Measurements from ENCODE around the gene FLT1.

Gene FLT1

DNA sequence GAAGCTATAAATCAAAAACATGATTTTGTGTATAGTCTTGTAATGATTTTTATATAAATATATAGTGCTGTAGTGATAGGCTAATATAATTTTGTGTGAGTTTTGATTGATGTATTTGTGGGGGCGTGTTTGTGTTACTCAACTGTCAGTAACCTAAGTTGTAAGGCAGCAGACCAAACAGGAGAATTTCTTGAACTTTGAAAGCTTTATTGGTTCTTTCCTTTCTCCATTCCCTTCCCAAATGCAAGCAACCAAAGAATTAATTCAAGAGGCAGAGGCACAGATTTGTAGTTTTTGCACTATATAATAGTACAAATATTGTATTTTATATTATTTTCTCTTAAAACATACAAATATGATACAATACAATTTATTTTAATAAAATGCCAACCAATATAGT lies 109.6 kb downstream of the FLT1 start:
- Mint-ChIP-seq H3K4me3 (no peak overlapping the region), H3K4me1 (no peaks in the 10 kb centered on the region), H3K36me3 (peaks cover 10% of the 10 kb centered on the region), H3K27ac (no peak overlapping the region), H3K9me3 (no peaks in the 10 kb centered on the region)
- DNase-seq (ENCODE audit: low spot score in 2 of 2), result no peak
- ATAC-seq, result no peak

DNA sequence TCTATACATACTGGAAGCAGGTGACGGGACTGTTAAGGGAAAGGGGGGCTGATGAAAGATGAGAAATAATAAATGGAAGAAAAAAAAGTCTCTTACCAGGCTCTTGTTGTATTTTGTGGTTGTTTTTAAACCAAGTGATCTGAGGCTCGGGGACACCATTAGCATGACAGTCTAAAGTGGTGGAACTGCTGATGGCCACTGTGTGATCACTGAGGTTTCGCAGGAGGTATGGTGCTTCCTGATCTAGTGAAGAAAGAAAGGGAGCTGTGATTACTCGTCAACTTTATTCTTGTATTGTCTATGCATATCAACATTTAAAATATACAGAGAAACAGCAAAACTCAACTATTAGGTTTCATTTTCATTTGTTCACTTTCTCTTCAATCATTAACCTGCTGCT lies 110.1 kb downstream of the FLT1 start:
- no peak overlapping the region for H3K27ac Mint-ChIP-seq
- no peaks in the 10 kb centered on the region for H3K4me1 Mint-ChIP-seq
- H3K36me3 Mint-ChIP-seq, result peaks cover 5% of the 10 kb centered on the region
- no peak overlapping the region for H3K4me3 Mint-ChIP-seq
- DNase-seq (ENCODE audit: low spot score in 2 of 2) (no peak), ATAC-seq (no peak)
- no peaks in the 10 kb centered on the region for H3K9me3 Mint-ChIP-seq

DNA sequence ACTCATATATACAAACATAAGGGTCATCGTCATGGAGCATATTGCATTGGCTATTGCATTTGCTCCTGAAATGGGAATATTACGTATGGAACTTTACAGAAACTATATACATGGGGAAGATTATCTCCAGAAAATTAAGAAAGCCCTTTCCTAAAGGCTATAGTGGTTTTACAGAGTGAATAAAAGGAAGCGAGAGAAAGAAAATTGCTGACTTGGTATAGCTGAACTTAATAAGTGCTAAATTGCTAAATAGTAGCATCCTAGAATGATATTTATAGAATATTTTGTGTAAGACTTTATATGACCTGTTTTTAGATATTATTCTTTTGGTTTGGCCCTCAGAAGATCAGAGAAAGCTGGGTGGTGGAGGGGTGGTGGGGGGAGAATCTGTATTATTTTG lies 114.6 kb downstream of the FLT1 start:
- Mint-ChIP-seq H3K27ac (no peak overlapping the region), H3K36me3 (no peaks in the 10 kb centered on the region), H3K9me3 (no peaks in the 10 kb centered on the region), H3K4me3 (no peak overlapping the region), H3K4me1 (no peaks in the 10 kb centered on the region)
- DNase-seq (ENCODE audit: low spot score in 2 of 2) (no peak), ATAC-seq (no peak)

DNA sequence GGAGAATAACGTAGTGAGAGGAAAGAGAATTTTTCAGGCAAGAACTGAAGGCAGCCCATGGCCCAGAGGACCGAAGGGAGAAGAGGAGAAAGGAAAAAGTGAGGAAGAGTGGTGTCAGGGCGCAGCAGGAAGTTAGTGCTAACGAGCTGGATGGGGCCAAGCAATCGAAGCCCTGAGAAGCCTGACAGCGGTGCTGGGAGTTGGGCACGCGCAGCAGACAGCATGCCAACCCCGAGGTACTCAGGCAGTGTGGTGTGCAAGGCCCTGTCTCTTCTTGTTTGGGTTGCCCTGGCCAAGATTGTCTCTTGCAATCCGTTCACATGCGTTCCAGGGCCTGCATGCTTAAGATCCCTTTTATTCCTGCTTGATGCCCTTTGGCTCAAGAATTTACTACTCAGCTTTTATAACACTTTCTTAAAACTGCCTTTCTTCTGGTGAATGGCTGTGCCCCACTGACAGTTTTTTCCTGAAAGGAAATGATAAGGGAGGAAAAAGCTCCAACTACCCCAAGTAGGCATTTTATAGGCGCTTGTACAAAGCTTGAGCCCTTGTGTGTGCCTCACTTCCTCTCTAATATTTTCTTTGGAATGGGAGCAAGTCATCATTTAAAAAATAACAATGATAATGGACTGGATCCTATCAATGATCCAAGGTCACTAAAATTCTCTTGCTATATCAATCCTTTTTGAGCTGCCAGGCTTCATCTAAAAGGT lies 115.4 kb downstream of the FLT1 start:
- DNase-seq (ENCODE audit: low spot score in 2 of 2) (no peak), ATAC-seq (no peak)
- H3K27ac Mint-ChIP-seq, result no peak overlapping the region
- H3K4me3 Mint-ChIP-seq, result no peak overlapping the region
- H3K36me3 Mint-ChIP-seq, result no peaks in the 10 kb centered on the region
- H3K4me1 Mint-ChIP-seq, result no peaks in the 10 kb centered on the region
- H3K9me3 Mint-ChIP-seq, result no peaks in the 10 kb centered on the region

DNA sequence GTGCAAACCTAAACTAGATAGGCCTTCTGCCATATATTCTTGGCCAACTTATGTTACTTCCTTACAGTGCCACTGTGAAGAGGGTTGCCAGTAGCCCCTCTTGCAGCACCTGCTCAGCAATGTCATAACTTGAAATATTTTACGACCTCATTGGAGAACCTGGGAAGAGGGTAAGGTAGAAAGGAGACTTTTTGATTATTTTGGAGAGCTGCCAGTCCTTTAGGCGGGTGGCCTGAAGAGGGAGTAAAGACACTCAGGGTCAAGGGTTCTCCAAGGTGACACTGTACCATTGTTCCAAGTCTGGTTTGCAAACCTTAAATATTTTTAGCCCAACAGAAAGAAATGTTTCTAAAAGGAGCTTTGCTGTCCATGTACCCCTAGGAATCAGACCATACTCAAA lies 118.3 kb downstream of the FLT1 start:
- Mint-ChIP-seq H3K9me3 (no peaks in the 10 kb centered on the region), H3K27ac (no peak overlapping the region), H3K36me3 (no peaks in the 10 kb centered on the region), H3K4me1 (no peaks in the 10 kb centered on the region), H3K4me3 (no peak overlapping the region)
- DNase-seq (ENCODE audit: low spot score in 2 of 2), result no peak
- ATAC-seq, result no peak

DNA sequence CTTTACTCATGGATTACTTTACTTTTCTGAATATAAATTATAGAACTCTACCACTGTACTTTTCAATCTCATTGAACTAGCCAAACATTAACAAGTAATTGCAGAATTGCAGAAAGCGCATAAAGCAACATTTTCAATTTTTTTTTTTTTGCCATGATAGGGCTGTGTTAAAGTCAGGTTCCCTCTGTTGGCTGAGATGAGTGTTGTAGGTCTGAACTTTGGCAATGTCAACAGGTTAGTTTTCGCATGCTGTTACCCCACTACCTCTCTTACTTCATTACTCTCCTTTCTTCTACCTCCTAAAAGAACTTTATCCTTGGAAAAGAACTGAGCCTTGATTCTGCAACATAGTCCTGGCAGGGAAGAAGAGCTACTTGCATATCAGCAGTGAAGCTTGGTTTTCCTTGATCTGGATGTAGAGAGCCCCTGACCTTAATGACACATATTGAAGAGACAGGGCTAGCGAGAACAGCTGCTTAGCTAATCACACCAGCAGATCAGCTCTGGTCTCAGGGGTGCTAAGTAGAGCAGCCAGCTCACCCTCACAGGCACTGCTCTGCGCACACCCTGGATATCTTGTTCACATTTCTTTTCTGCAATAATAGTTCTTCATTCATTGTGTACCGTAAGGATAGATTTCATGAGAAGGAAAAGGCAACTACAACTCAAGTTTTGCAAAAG lies 119.5 kb downstream of the FLT1 start:
- H3K27ac Mint-ChIP-seq, result no peak overlapping the region
- H3K36me3 Mint-ChIP-seq, result no peaks in the 10 kb centered on the region
- ATAC-seq, result no peak
- DNase-seq (ENCODE audit: low spot score in 2 of 2), result no peak
- H3K9me3 Mint-ChIP-seq, result no peaks in the 10 kb centered on the region
- no peaks in the 10 kb centered on the region for H3K4me1 Mint-ChIP-seq
- H3K4me3 Mint-ChIP-seq, result no peak overlapping the region

DNA sequence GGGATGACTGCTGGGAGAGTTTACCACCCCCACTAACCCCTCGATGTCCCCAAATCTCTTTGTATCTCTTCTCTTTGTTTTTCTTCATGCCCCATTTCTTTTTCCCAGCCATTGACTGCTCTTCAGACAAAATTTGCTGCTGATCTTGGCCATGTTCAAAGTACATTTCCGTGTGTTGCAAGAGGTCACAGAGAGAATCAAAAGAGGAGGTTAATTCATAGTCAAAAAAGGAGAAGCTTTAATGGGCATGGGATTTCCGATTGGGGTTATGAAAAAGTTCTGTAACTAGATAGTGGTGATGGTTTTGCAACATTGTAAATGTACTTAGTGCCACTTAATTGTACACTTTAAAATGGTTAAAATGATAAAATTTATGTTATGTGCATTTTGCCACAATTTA lies 121.1 kb downstream of the FLT1 start:
- Mint-ChIP-seq H3K27ac (no peak overlapping the region), H3K4me3 (no peak overlapping the region), H3K4me1 (no peaks in the 10 kb centered on the region), H3K36me3 (no peaks in the 10 kb centered on the region), H3K9me3 (no peaks in the 10 kb centered on the region)
- no peak for DNase-seq (ENCODE audit: low spot score in 2 of 2)
- ATAC-seq, result no peak

DNA sequence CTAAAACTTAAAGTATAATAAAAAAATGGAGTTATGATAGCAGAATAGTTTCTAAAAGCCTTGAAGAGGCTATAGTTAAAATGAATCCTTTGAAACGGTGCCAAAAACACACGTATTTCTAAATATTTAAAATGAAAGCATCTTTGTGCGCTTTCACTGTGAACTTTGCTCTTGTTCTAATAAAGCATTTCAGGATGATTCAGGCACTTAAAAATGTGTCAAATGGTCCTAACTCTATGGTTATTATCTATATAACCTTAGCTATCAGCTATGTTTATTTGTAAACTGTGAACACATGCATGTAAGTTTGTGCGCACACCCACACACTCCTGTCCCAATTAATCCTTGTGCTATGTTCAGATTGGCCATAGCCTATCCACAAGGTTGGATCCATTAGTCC lies 124.5 kb downstream of the FLT1 start:
- DNase-seq (ENCODE audit: low spot score in 2 of 2), result no peak
- ATAC-seq, result no peak
- H3K36me3 Mint-ChIP-seq, result no peaks in the 10 kb centered on the region
- H3K4me1 Mint-ChIP-seq, result no peaks in the 10 kb centered on the region
- no peak overlapping the region for H3K27ac Mint-ChIP-seq
- no peak overlapping the region for H3K4me3 Mint-ChIP-seq
- H3K9me3 Mint-ChIP-seq, result no peaks in the 10 kb centered on the region

DNA sequence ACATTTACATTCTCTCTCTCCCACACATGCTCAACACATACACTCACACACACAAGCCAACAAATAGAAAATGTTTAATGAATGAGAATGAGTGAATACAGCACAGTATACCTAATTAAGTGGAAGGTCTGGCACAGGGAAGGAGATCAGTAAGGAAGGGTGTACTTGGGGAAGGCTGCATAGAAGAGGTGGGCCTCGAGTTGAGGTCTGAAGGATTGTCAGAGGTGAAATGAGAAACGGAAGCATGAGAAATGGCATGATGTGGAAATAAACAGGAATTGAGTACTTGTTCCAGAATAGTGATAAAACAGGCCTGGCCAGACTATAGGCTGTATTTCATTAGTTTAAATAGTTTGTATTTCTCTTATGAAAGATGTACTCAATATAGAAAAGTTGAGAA lies 136.2 kb downstream of the FLT1 start:
- Mint-ChIP-seq H3K36me3 (no peaks in the 10 kb centered on the region), H3K4me3 (no peak overlapping the region), H3K4me1 (peaks cover 32% of the 10 kb centered on the region), H3K27ac (no peak overlapping the region), H3K9me3 (no peaks in the 10 kb centered on the region)
- ATAC-seq, result no peak
- no peak for DNase-seq (ENCODE audit: low spot score in 2 of 2)

DNA sequence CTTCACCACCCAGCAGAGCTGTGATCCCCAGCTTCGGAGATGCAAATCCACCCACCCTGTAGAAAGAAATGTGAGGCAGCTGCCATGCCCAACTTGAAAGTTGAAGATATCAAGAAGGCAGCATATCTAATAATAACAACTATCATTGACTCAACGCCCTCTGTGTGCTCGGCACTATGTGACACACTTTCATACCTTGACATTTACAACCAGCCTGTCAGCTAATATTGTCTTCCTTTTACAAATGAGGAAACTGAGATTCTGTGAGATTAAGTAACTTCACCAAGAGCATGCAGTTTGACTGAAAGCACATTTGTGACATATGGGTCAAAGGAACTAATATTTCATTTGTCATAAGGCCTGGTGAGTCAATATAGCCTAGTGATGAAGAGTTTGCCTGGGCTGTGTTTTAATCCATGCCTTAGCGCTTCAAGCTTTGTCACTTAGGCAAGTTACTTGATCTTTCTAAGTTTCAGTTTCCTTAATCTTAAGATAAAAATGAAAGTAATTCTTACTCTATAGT lies 137.0 kb downstream of the FLT1 start:
- Mint-ChIP-seq H3K9me3 (no peaks in the 10 kb centered on the region), H3K4me1 (peaks cover 32% of the 10 kb centered on the region), H3K27ac (peak overlapping the region; percentile 58), H3K4me3 (peak overlapping the region; percentile 33), H3K36me3 (no peaks in the 10 kb centered on the region)
- DNase-seq (ENCODE audit: low spot score in 2 of 2), result no peak
- peak; percentile 76 for ATAC-seq

DNA sequence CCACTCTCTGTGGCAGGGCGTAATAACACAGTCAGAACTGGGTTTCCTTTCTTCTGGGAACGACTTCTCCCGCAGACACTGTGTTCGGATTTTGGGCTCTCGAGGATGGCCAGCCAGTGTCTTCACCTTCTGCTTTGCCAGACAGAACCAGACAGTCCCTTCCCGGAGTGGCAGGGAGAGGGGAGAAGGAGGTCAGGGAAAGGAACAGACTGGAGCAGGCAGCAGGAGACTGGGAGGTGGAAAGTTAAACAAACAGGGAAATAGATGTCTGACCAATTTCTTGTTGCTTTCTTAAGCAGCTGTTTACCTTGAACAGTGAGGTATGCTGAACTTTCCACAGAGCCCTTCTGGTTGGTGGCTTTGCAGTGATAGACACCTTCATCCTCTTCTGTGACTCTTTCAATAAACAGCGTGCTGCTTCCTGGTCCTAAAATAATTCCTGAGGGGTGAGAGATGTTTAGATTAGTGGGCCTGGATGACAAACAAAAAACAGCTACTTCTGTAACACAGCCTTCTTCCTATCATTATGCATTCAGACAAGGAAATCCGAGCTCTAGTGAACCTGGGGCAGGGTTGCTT lies 137.6 kb downstream of the FLT1 start:
- Mint-ChIP-seq H3K4me3 (peak overlapping the region; percentile 33), H3K36me3 (no peaks in the 10 kb centered on the region), H3K9me3 (no peaks in the 10 kb centered on the region), H3K4me1 (peaks cover 32% of the 10 kb centered on the region), H3K27ac (peak overlapping the region; percentile 58)
- DNase-seq (ENCODE audit: low spot score in 2 of 2) (no peak), ATAC-seq (no peak)

DNA sequence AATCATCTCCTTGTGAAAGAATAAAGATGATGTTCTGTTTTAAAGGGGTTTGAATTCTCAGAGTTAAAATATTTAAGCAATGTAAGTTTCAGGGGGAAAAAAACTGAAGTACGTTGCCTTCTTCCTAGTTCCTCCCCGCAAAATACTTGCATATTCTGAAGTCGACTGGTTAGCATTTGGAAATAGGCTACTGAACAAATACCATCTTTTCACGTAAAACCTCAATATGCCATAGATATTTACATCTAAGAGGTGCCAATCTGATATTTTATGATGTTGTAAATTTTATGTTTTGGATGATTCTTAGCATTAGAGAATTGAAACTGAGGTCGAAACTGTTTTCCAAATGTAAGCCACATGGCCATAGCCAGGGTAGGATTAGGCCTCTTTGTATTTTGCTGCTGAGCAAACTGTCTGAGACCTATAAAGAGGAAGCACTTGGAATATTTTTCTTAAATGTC lies 138.3 kb downstream of the FLT1 start:
- no peaks in the 10 kb centered on the region for H3K36me3 Mint-ChIP-seq
- H3K27ac Mint-ChIP-seq, result peak overlapping the region; percentile 60
- DNase-seq (ENCODE audit: low spot score in 2 of 2), result no peak
- no peak for ATAC-seq
- no peaks in the 10 kb centered on the region for H3K9me3 Mint-ChIP-seq
- H3K4me3 Mint-ChIP-seq, result peak overlapping the region; percentile 27
- H3K4me1 Mint-ChIP-seq, result peaks cover 32% of the 10 kb centered on the region

DNA sequence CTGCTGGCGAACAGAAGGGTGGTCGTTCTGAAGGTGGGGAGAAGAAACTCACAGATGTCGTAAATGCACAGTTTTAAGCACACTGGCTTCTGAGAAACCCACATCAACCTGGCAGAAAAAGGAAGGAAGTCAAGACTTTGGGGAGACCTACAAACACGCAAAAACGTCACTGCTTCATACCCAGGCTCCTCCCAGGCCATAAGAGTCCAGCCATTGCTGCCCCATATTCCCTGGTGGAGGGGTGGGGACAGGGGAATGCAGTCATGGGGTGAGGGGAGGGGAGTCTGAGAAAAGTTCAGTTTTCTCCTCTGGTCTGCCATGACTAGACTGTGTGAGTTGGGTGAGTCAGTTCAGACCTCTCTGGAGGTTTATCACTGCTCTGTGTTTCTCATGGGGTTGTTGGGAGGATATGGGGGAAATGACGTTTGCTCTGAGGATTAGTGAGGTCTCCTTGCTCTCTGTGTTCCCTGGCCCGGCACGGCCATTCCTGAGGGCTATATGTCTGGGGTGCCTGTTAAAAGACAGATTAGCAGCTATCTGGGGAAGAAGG lies 139.0 kb downstream of the FLT1 start:
- peak; percentile 92 for ATAC-seq
- Mint-ChIP-seq H3K4me3 (peak overlapping the region; percentile 27), H3K4me1 (peaks cover 32% of the 10 kb centered on the region), H3K36me3 (no peaks in the 10 kb centered on the region), H3K27ac (peak overlapping the region; percentile 60), H3K9me3 (no peaks in the 10 kb centered on the region)
- no peak for DNase-seq (ENCODE audit: low spot score in 2 of 2)

DNA sequence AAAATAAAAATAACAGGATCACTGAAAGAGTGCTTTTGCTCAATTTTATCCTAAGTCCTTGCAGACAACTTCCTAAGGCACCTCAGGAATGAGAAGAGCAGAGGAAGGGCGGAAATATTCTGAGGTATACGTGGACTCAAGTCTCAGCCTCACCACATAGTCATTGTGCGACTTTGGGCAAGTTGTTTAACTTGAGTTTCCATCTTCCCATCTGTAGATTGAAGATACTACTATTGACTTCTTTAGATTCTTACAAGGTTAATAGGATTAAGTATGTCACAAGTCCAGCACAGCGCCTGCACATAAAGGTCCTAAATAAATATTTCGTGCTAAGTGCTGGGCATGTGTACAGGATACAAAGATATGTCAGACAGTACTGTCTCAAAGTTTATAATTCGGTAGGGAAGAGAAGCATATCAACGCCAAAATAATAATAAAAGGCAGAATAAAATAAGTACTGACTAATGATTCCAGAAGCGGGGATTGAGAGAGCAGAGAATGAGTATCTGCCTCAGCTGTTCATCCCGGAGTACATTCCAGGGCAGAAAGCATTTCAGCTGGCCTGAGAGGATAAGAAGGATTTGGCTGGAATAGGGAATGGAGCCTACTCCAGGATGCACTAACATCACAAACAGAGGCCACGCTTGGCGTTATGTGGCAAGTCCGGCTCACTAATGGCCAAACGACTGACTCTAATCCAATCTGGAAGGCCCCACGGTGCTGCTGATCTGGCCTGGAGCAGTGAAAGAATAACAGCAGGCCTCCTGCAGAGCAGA lies 139.7 kb downstream of the FLT1 start:
- H3K9me3 Mint-ChIP-seq, result no peaks in the 10 kb centered on the region
- peak overlapping the region; percentile 60 for H3K27ac Mint-ChIP-seq
- no peak for ATAC-seq
- no peak for DNase-seq (ENCODE audit: low spot score in 2 of 2)
- peak overlapping the region; percentile 27 for H3K4me3 Mint-ChIP-seq
- H3K36me3 Mint-ChIP-seq, result no peaks in the 10 kb centered on the region
- peaks cover 32% of the 10 kb centered on the region for H3K4me1 Mint-ChIP-seq

DNA sequence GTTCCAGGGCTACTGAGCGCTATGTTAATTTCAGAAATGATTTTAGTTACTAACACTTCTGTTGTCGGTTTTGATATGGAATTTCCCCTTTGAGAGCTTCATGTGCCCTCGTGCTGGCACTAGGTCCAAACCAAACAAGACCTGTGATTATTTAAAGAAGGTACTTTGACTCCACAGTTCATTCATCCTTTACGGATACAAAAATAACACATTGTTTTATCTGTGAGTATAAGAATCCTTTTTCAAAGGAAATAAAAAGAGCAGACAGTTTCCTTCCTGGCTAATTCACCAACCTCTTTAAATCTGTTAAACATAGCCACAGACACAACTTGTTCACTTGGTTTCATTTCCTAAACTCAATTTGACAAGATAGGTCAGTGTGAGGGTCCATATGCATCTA lies 141.2 kb downstream of the FLT1 start:
- Mint-ChIP-seq H3K36me3 (no peaks in the 10 kb centered on the region), H3K27ac (no peak overlapping the region), H3K4me1 (peaks cover 30% of the 10 kb centered on the region), H3K4me3 (no peak overlapping the region), H3K9me3 (no peaks in the 10 kb centered on the region)
- DNase-seq (ENCODE audit: low spot score in 2 of 2) (no peak), ATAC-seq (no peak)
